ENCODE data around the gene SALL3.

DNA sequence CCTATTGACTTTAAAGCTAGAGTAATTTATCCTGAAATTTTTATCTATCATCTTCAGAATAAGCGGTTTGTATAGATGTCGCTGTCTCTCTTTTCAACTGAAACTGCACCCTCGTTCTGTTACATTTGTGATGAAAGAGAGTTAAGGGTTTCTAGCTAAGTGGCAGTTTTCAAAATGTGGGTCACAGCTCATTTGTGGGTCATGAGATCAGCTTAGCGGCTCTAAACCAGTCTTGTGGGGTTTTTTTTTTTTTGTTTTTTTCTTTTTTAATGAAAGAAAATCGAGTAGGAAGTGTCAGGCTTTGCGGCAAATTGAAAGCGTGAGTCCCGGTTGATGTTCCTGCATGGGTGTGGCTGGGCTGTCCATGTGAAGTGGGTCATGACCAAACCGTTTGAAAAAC is 31.2 kb downstream of the SALL3 start:
- TF ChIP-seq, protein P1, sequence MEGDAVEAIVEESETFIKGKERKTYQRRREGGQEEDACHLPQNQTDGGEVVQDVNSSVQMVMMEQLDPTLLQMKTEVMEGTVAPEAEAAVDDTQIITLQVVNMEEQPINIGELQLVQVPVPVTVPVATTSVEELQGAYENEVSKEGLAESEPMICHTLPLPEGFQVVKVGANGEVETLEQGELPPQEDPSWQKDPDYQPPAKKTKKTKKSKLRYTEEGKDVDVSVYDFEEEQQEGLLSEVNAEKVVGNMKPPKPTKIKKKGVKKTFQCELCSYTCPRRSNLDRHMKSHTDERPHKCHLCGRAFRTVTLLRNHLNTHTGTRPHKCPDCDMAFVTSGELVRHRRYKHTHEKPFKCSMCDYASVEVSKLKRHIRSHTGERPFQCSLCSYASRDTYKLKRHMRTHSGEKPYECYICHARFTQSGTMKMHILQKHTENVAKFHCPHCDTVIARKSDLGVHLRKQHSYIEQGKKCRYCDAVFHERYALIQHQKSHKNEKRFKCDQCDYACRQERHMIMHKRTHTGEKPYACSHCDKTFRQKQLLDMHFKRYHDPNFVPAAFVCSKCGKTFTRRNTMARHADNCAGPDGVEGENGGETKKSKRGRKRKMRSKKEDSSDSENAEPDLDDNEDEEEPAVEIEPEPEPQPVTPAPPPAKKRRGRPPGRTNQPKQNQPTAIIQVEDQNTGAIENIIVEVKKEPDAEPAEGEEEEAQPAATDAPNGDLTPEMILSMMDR (IDR thresholded peaks at IDR 0.05): no peak
- TF ChIP-seq POLR2AphosphoS5 (IDR thresholded peaks at IDR 0.05; ENCODE audit: insufficient read depth in 1 of 2, low read depth in 1 of 2) (no peak), POLR2A (IDR thresholded peaks at IDR 0.05) (no peak)

Data from vagina (tissue), 2 donors.